Natural killer cell (primary cell): Measurements from ENCODE around the gene KRT36. TPM values are rescaled to one million over a fixed set of nuclear protein-coding genes. Genes with fewer than 3 reads are reported as not detected.

Experiments
- ATAC-seq, 3 donors: fragments of 150-1000 bp in 2 of 3; fragments of 200-7000 bp in 1 of 3; cut with Tn5 transposase; 1 replicate in 1 of 3; 2 replicates in 2 of 3; pipeline ENCODE4 v1.10.0; 2021; ENCODE audit warnings: mild to moderate bottlenecking in 2 of 3, moderate library complexity in 2 of 3
- DNase-seq, 2 donors: peaks; one replicate each; pipeline versions ENCODE4 v3.0.0 to v3.0.0-alpha.2; 2013 to 2021; ENCODE audit warnings: mixed read lengths in 1 of 2
- H3K27ac ChIP-seq: one replicate; pipeline ENCODE4 v1.5.1; 2013; ENCODE audit warnings: mild to moderate bottlenecking, low read length
- H3K27me3 ChIP-seq: one replicate; pipeline ENCODE4 v1.6.1; 2013; ENCODE audit warnings: low read length; ENCODE audit not compliant: control insufficient read depth, insufficient read depth
- H3K36me3 ChIP-seq: one replicate; pipeline ENCODE4 v1.6.1; 2013; ENCODE audit warnings: low read length; ENCODE audit not compliant: control insufficient read depth, insufficient read depth
- H3K4me1 ChIP-seq: one replicate; pipeline ENCODE4 v1.6.1; 2013; ENCODE audit warnings: low read length; ENCODE audit not compliant: control insufficient read depth, insufficient read depth
- H3K4me3 ChIP-seq: one replicate; pipeline ENCODE4 v1.5.1; 2013; ENCODE audit warnings: low read length
- H3K9me3 ChIP-seq: one replicate; pipeline ENCODE4 v1.6.1; 2013; ENCODE audit warnings: low read length; ENCODE audit not compliant: control insufficient read depth, insufficient read depth
- H3K27ac Mint-ChIP-seq, 2 donors: one replicate each; pipeline ENCODE4 v1.8.0; 2022; ENCODE audit warnings: mild to moderate bottlenecking in 2 of 2, mixed read lengths in 2 of 2, moderate library complexity in 1 of 2
- H3K27me3 Mint-ChIP-seq, 2 donors: one replicate each; pipeline ENCODE4 v1.8.0; 2022; ENCODE audit warnings: low read depth in 2 of 2, mixed read lengths in 2 of 2
- H3K36me3 Mint-ChIP-seq: one replicate; pipeline ENCODE4 v1.8.0; 2022; ENCODE audit warnings: mixed read lengths
- H3K4me1 Mint-ChIP-seq, 2 donors: one replicate each; pipeline ENCODE4 v1.8.0; 2022; ENCODE audit warnings: mixed read lengths in 2 of 2
- H3K4me3 Mint-ChIP-seq: one replicate; pipeline ENCODE4 v1.8.0; 2022; ENCODE audit warnings: mild to moderate bottlenecking, moderate library complexity, mixed read lengths
- H3K9me3 Mint-ChIP-seq, 2 donors: one replicate each; pipeline ENCODE4 v1.8.0; 2022; ENCODE audit warnings: mixed read lengths in 2 of 2
- WGBS: methylation state at CpG from one replicate; pipeline ENCODE4 v1.1.7; 2013; ENCODE audit warnings: missing lambda C conversion rate; ENCODE audit not compliant: insufficient coverage; 5-methylcytosine and 5-hydroxymethylcytosine counted together
- intact Hi-C: fragments of 100-400 bp; cut with micrococcal nuclease; formaldehyde crosslinking; loops from one replicate; pipeline ENCODE4 v1.14.2; 2022
- total RNA-seq, 4 donors: library from RNA; stranded (reverse); fragments of 120-200 nt in 1 of 4; gene quantifications; one replicate each; pipeline versions ENCODE4 v1.2.3 to v1.2.4, GENCODE V29; 2013 to 2022
- TF ChIP-seq, protein P1 (sequence below): fragments of 200-600 bp; IDR thresholded peaks from one replicate; pipeline ENCODE4 v1.8.0; 2022; ENCODE audit warnings: antibody characterized with exemption

Gene KRT36
- total RNA-seq, 3 donors from 2014 or later (not counting 1 experiment from before 2014, with no cell fraction given), result not detected

DNA sequence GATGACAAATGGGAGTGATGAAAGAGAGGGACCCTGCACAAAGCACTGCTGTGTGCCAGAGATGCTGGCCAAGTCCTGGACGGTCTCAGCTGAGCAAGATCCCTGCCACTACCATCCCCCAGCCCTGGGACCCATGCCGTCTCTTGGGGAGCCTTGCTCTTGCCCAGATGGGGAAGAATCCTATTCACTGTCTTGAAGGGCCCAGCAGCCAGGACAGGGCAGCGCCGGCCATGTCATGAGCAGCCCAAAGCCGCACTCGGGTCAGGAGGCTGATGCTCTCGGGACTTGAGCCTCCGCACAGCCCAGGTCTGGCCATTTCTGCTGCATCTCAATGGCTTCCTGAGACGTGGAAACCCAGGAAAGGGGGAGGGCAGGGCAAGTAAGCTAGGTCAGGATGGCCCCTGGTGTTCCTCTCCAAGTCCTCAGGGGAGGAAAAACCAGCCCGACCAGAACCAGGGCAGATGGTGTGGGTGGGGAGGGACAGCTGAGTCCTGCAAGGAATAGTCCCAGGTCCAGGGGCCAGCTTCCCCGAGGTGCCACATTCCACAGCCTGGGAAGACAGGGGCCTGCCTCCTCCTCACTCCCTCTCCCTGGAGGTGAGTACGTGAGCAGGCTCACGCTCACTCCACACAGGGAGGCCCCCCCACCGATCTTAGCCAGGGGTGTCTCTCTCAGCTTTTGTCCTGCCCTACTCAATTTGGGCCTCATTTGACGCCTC, 46.2 kb upstream of the KRT36 start:
- intact Hi-C loops, result no loop called here
- WGBS, result 70% methylated on average over 15 of the region's 15 CpGs
- Histone ChIP-seq H3K4me1 (no peaks in the 10 kb centered on the region), H3K27ac (no peak overlapping the region), H3K36me3 (no peaks in the 10 kb centered on the region), H3K27me3 (no peaks in the 10 kb centered on the region), H3K9me3 (no peaks in the 10 kb centered on the region), H3K4me3 (no peak overlapping the region)
- DNase-seq (no peak), ATAC-seq (no peak)
- Mint-ChIP-seq H3K36me3 (no peaks in the 10 kb centered on the region), H3K27ac (no peak overlapping the region), H3K4me3 (no peak overlapping the region), H3K9me3 (no peaks in the 10 kb centered on the region), H3K4me1 (no peaks in the 10 kb centered on the region), H3K27me3 (peaks cover 43% of the 10 kb centered on the region in 2 donors)
- TF ChIP-seq, protein P1, sequence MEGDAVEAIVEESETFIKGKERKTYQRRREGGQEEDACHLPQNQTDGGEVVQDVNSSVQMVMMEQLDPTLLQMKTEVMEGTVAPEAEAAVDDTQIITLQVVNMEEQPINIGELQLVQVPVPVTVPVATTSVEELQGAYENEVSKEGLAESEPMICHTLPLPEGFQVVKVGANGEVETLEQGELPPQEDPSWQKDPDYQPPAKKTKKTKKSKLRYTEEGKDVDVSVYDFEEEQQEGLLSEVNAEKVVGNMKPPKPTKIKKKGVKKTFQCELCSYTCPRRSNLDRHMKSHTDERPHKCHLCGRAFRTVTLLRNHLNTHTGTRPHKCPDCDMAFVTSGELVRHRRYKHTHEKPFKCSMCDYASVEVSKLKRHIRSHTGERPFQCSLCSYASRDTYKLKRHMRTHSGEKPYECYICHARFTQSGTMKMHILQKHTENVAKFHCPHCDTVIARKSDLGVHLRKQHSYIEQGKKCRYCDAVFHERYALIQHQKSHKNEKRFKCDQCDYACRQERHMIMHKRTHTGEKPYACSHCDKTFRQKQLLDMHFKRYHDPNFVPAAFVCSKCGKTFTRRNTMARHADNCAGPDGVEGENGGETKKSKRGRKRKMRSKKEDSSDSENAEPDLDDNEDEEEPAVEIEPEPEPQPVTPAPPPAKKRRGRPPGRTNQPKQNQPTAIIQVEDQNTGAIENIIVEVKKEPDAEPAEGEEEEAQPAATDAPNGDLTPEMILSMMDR, result no peak

DNA sequence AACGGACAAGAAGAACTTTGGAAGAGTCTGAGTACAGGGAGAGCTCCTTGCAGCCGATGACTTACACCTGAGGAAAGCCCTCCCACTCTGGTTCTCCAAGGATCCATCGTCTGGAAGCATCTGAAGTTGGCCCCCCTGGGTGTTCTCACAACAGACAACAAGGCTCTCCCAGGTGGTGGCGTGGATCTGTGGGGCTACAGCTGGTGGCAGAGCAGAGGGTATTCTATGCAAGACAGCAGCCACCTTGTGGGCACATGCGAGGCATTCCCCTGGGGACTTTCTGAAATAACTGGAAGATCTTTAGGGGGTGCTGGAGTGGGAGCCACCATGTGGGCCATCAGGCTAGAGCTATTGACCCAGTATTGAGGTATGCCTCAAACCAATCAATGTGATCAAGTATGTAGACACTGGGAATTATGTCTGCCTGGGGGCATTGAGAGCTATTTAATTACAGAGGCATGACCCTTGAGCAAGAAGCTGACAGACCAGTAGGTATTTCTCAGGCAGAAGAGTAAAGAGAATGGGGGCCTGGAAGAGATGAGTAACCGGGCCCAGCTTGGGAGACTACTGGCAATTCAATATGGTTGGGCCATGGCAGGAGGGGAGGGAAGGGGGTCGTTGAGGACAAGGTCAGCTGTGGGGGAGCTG, 45.3 kb upstream of the KRT36 start:
- WGBS, result 68% methylated on average over 7 of the region's 7 CpGs
- Mint-ChIP-seq H3K4me1 (no peaks in the 10 kb centered on the region), H3K27me3 (peaks cover 42 to 46% of the 10 kb centered on the region in 2 donors), H3K4me3 (no peak overlapping the region), H3K36me3 (no peaks in the 10 kb centered on the region), H3K9me3 (no peaks in the 10 kb centered on the region), H3K27ac (no peak overlapping the region)
- DNase-seq (peak in 1 of 2 donors; percentile 13), ATAC-seq (no peak)
- Histone ChIP-seq H3K9me3 (no peaks in the 10 kb centered on the region), H3K27ac (no peak overlapping the region), H3K36me3 (no peaks in the 10 kb centered on the region), H3K27me3 (no peaks in the 10 kb centered on the region), H3K4me3 (no peak overlapping the region), H3K4me1 (no peaks in the 10 kb centered on the region)
- TF ChIP-seq, protein P1, result no peak
- intact Hi-C loops, result no loop called here

DNA sequence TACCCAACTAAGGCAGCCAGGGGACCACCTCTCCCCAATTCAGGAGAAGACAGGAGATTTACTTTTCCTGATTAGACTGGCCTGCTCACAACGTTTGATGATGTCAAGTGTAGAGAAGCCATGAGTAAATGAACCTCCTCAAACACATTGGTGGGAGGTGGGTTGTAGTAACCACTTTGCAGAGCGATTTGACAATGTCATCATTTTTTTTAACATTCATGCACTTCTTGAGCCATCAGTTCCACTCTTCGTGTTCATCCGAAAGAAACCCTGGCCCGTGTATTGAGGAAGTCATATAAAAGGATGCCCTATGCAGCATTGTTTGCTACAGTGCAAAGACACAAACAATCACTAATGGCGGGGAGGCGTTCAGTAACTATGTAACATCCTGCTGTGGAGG, 43.9 kb upstream of the KRT36 start:
- intact Hi-C loops, result no loop called here
- Histone ChIP-seq H3K27me3 (peaks cover 8% of the 10 kb centered on the region), H3K9me3 (no peaks in the 10 kb centered on the region), H3K4me1 (no peaks in the 10 kb centered on the region), H3K27ac (no peak overlapping the region), H3K36me3 (no peaks in the 10 kb centered on the region), H3K4me3 (no peak overlapping the region)
- no peak overlapping the region for H3K27ac Mint-ChIP-seq
- 86% methylated on average over 6 of the region's 7 CpGs for WGBS
- H3K9me3 Mint-ChIP-seq, result no peaks in the 10 kb centered on the region
- ATAC-seq, result no peak
- no peak overlapping the region for H3K4me3 Mint-ChIP-seq
- TF ChIP-seq, protein P1, result no peak
- H3K36me3 Mint-ChIP-seq, result no peaks in the 10 kb centered on the region
- DNase-seq, result no peak
- peaks cover 51 to 59% of the 10 kb centered on the region in 2 donors for H3K27me3 Mint-ChIP-seq
- H3K4me1 Mint-ChIP-seq, result no peaks in the 10 kb centered on the region
